ENCODE results near the gene SOWAHA.

The SOWAHA gene

DNA sequence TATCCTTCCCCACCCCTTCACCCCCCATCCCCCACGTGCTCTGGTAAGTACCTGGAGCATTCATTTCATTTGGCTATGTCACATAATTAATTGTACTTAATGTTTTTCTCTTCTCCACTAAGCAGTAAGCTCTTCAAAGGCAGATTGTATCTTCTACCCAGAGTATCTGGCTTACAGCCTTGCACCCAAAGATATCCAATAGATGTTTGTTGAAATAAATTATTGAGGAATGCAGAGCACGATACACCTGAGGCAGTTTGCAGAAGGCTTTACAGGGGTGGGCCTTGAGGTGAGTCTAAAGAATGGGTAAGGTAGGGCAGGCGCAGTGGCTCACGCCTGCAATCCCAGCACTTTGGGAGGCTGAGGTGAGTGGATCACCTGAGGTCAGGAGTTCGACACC is 2.5 kb upstream of the SOWAHA start:
- DNase-seq = no peak

DNA sequence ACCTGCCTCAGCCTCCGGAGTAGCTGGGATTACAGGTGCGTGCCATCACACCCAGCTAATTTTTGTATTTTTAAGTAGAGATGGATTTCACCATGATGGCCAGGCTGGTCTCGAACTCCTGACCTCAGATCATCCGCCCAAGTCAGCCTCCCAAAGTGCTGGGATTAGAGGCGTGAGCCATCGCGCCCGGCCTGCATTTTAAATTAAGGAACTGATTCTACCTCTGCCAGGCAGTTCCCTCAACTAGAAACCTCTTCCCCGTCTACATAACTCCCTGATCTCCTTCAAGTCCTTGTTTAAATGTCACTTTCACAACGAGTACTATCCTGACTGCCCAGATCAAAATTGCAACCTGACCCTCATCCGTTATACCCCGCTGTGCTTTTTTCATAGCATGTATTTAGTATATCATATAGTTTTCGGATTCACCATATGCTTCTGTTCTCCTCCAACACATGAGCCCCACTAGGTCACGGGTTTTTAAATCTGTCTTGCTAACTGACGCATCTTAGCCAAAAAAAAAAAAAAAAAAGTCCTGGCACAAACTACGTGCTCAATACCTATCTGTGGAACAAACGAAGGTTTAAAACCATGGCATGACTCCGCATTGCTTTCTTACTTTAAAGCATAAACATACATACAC is 858 bp upstream of the SOWAHA start:
- DNase-seq = no peak

DNA sequence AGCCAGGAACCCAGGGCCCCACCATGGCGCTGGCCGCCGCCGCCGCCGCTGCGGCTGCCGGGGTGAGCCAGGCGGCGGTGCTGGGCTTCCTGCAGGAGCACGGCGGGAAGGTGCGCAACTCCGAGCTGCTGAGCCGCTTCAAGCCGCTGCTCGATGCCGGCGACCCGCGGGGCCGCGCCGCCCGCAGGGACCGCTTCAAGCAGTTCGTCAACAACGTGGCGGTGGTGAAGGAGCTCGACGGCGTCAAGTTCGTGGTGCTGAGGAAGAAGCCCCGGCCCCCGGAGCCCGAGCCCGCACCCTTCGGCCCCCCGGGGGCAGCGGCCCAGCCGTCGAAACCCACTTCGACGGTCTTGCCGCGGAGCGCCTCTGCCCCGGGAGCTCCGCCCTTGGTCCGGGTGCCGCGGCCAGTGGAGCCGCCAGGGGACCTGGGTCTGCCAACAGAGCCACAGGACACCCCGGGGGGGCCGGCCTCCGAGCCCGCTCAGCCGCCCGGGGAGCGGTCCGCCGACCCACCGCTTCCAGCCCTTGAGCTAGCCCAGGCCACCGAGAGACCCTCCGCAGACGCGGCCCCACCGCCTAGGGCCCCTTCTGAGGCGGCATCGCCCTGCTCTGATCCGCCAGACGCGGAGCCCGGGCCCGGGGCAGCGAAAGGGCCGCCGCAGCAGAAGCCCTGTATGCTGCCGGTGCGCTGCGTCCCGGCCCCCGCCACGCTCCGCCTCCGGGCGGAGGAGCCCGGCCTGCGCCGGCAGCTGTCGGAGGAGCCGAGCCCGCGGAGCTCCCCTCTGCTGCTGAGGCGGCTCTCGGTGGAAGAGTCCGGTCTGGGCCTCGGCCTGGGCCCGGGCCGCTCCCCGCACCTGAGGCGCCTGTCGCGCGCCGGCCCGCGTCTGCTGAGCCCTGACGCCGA is 749 bp downstream of the SOWAHA start:
- peak; percentile 29 for DNase-seq

DNA sequence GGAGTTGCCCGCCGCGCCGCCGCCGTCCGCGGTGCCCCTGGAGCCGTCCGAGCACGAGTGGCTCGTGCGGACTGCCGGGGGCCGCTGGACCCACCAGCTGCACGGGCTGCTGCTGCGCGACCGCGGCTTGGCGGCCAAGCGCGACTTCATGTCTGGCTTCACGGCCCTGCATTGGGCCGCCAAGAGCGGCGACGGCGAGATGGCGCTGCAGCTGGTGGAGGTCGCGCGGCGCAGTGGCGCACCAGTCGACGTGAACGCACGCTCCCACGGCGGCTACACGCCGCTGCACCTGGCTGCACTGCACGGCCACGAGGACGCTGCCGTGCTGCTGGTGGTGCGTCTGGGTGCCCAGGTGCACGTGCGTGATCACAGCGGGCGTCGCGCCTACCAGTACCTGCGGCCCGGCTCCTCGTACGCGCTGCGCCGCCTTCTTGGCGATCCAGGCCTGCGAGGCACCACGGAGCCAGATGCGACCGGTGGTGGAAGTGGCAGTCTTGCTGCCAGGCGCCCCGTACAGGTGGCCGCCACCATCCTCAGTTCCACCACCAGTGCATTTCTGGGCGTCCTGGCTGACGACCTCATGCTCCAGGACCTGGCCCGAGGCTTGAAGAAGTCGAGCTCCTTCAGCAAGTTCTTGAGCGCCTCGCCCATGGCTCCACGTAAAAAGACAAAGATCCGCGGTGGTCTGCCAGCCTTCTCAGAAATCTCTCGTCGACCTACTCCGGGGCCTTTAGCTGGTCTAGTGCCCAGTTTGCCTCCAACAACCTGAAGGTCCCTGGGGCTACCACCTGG is 1.6 kb downstream of the SOWAHA start:
- no peak for DNase-seq

DNA sequence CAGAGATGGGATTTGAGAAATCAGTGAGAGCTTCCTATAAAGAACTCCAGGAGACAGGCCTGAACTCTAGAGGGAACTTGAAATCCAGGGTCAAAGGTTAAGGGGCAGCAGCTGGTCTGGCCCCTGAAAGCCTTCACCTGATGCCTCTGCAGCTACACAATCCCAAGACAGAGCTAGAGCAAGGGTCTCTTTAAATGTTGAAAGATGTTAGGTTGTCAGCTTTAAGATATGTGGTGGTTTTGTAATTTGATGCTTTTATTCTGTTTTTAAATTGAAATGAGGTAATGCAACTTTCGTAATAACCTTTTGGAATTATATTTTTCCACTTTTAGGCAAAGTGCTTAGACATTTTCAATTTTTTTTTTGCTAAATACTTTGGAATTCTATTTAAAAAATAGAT is 2.4 kb downstream of the SOWAHA start:
- no peak for DNase-seq

DNA sequence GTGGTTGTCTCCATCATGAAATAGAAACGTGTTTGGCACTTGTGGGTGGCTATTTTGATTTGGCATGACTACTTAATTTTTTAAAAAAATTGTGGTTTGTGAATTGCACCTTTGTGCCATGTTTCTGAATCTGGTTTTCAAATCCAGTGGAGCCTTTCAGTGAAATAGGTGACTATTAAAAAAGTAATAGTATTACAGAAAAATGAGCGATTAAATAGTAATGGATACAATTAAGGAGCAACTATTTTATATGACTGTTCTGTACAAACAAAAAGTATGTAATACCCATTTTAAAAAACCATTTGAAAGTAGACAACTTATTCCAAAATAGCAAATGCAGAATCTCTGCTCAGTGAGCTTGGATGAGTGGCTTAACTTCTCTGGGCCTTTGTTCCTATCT is 3.0 kb downstream of the SOWAHA start:
- DNase-seq = no peak

DNA sequence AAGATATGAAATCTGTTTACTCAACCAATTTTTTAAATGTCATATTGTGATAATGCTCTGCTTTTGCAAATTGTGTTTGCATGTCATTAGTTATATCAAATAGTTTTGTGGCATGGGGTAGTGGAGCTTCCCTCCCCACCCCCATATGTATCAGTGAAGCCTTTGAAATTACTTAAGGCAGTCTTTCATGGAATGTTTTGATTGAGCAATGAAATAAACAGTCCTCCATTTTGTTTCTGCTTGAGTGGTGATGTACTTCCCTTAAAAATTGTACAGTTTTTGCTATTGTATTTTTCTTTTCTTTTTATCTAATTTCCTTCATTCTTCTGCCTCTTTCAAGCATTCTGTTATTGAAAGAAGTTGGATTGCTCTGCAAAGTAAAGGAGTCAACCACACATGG is 3.5 kb downstream of the SOWAHA start:
- no peak for DNase-seq

DNA sequence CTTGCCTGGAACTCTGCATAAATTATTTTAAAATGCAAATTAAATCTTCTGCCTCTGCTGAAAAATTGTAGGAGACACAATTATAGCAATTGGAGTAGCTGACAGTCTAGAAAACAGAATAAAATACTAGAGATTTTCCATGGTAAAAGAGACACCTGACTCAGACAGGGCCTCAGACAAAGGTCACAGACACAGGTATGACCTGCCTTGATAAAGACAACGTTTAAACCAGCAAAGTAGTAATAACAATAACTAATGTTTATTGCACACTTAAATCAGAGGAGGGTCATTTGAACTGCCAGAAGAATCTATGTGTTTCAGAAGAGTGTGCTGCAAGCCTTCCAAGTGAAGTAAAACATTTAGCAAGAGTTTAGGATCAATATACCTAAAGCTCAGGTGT is 3.9 kb downstream of the SOWAHA start:
- no peak for DNase-seq

DNA sequence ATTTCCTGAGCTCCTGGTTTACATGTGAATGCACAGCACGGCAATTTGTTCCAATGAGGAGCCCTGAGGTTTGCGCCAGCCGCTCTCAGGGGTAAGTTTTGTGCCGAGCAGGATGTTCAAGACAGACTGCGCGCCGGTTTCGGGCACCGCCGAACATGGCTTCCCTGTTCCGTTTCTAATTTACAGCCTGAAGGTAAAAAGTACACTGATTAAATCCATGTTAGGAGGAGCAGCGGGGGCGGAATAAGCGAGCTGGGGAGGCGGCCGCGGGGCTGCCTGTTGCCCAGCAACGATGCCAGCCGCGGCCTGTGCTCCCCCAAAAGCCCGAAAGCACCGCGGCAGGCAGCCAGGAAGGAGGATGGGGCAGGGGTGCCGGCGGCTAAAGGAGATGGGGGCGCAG is 6.4 kb downstream of the SOWAHA start:
- no peak for DNase-seq

DNA sequence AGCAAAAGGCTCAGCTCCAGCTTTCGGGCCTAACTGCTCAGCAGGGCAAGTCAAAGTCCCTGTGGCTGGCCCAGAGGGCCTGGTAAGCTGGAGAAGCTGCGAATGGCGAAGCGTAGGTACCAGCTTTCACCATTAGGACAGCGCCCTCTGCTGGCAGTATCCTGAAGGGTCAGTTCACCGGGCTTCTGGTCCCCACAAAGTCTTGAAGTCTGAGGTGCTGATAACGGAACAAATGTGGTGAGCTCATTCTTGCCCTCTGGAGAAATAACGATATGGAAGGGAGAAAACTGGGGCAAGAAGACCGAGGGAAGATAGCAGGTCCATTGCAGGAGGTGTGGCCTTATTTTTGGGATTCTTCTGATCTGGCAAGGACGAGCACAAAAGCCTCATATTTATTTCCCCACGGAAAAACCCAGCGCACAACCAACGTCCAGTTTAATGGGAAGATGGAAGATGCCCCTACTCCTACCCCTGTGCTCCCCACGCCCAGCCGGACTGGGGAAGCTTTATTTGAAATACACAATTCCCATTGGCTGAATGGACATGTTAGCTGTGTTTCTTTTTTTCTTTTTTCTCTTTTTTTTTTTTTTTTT is 7.2 kb downstream of the SOWAHA start:
- DNase-seq = peak; percentile 92

DNA sequence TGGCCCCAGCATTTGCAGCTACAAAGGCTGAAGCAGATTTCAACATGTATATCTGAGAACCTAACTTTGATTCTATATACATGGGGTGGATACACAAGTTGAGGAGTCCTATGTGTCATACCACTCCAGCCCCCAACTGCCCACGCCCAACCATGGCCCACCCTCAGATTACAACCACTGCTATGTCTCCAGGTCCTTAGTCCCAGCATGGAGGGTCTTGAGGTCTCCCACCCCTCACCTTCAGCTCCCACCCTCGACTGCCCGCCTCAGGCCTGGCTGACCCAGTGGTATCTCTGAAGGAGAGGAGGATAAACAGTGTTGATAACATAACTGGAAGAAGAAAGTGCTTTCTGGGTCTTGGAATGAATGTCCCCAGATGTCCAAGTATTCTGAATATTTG is 8.2 kb downstream of the SOWAHA start:
- DNase-seq = no peak

DNA sequence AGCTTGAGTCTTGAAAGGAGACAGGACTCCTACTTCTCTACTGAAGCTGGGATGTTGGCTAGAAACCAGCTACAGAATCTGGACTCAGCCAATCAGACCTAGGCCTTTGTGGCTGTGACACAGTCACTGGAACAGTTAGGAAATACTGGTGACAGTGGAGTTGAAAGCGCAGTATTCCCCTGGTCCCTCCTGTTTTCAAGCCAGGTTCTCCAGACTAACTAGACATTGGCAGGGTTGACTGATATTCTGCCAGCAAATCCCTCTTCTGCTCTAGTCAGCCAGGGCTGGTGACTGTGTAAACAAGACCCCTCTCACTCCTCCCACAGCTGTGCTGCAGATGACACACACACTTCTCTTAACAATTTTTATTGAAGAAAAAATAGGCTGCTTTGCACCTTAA is 8.7 kb downstream of the SOWAHA start:
- no peak for DNase-seq

DNA sequence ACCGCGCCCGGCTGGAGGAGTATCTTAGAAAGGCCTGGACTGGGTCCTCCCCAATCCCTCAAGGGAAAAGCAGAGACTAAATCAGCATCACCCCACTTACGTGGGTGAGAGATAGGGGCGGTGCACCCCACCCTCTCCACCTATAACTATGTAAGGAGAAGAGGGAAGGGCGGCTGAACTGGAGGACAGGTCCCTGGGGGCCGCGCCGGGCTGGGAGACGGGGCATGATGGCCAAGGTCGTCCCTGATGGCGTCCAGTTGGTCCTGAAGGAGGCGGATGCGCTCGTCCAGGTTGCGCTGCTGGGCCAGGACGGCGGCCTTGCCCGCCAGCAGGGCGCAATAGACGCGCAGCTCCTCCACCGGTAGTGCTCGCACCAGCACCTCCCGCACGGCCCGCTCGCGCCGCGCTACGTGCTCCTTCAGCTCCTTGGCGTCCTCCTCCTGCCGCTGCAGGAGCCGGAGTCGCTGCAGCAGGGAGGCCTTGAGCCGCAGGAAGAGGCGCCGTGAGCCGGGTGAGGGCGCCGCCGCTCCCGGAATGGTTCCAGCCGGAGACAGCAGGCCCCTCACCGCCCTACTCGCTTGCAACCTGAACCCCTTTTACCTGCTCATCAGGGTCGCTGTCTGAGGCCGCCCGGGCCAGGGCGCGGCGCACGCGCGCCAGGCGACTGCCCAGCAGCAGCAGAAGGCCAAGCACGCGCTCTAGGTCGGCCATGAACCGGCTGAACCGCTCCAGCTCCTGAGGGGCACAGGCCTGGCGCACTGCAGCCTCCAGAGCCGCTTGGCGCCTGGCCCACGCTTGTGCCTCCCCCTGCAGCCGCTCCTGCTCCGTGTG is 9.8 kb downstream of the SOWAHA start:
- DNase-seq = no peak

DNA sequence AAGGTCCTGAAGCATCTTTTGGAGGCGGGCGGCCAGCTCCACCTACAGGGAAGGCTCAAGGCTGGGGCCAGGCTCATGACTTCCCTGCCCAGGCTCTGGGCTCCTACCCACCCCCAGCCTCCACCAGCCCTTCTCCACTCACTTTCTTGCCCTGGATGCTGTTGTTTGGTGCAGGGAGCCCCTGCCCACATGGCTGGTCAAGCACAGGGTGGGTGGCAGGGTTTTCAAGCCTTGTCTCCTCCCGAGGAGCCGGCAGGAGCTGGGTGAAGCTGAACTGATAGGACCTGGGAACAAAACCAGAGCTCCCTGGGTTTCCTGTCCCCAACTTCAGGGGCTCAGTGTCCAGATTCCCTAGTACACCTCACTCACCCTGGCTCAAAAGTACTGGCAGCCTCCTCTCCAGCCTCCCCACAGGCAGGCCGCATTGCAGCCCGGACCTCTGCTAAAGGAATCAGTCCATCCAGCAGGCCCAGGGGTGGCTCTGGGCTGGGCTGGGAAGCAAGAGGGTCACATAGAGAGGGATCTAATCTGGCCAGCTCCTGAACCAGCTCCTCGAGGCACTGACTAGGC is 10.5 kb downstream of the SOWAHA start:
- DNase-seq = no peak

DNA sequence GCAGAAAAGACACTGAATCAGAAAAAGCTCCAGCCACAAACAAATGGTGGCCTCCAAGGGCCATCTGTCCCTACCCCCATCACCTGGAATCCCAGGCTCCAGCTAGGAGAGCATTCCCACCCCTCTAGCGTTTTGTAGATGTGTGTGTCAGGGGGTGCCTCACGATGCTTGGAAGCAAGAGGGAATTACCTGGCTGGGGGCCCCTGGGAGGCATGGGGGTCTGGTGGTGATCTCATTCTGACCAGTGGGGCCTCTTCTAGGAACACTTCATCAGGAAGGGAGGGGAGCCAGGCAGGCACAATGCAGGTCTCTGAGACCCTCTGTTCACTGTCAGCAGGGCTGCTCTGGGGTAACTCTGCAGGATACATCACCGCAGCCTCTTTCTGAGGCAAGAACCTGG is 11.3 kb downstream of the SOWAHA start:
- no peak for DNase-seq

DNA sequence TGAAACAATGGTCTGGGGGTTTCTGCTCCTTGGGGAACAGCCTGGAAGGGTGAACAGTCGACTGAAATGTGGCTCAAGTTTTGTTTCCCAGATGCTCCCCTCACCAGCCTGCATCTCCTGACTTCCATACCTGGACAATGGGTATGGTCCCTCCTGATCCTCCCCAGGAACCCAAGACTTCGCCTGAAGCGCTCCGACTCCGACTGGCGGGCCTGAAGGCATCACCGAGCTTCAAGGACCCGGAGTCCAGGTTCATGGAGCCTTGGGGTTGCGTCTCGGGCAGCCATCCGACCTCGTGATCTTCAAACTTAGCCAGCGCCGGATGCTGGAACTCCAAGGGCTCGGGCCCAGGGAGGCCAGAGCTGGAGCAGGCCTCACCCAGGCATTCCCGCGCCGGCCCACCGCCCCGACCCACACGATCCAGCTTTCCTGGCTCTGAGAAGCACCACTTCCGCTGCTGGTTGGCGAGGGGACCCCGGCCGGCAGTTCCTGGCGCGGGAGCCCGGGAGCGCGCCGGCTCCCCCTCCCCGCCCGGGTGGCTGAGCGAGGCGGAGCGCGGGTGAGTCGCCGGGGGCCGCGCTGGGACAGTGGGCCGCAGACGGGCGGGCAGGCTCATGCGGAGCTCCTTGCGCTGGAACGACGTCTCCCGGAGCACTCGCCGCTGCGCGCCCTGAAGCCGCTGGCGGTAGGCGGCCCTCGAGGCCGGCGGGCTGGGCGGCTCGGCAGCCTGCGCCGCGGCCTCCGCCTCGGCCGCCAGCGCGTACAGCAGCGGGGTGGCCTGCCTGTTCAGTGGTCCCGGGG is 12.1 kb downstream of the SOWAHA start:
- no peak for DNase-seq

DNA sequence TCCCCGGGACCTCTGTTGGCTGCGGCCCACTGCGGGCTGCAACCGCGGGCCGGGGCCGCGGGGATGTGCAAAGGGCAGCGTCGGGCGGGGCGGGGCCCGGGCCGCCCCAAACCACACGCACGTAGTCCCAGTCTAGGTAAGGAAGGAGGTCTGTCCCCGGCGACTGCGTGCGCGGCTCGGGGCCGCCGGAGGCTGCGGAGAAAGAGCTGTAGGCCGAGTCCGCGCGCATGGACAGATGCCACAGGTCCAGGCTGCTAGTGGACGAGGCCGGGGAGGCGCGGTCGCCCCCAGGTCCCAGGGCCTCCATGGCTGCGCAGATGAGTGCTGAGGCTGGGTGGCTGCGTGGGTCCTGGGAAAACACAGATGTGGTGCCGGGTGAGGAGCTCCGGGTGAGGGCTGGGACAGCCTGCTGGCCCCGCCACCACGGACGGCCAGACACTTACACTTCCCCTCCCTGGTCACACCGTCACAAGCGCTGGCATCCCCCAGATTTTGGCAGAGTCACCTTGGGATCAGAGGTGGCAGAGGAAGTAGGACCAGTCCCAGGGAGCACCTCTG is 12.8 kb downstream of the SOWAHA start:
- DNase-seq = no peak

DNA sequence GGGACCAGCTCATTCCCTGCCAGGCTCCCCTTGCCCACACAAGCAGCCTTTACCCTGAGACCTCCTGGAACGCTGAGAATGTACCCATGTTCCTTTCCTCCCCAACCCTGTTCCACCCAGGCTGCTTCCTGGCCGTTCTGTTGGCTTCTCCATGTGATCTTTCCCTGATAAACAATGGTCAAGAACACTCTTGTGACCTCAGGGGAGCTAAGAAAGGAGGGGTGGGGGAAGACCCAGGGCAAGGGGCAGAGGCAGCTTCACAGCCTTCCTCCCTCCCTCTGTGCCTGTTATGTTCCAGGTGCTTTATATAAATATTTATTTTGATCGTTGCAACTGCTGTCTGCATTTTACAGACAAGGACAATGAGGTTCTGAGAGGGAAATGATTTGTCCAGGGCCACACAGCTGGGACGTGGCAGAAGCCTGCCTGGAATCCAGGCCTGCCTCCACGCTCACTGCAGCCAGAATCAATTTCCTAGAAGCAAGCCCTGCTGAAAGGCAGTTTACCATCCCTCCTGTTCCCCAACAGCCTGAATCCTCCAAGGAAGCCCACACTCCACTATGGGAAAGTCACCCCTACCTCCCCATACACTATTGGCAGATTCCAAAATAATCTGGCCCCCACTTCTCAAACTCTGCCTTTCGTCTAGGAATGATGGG is 13.5 kb downstream of the SOWAHA start:
- DNase-seq = no peak

DNA sequence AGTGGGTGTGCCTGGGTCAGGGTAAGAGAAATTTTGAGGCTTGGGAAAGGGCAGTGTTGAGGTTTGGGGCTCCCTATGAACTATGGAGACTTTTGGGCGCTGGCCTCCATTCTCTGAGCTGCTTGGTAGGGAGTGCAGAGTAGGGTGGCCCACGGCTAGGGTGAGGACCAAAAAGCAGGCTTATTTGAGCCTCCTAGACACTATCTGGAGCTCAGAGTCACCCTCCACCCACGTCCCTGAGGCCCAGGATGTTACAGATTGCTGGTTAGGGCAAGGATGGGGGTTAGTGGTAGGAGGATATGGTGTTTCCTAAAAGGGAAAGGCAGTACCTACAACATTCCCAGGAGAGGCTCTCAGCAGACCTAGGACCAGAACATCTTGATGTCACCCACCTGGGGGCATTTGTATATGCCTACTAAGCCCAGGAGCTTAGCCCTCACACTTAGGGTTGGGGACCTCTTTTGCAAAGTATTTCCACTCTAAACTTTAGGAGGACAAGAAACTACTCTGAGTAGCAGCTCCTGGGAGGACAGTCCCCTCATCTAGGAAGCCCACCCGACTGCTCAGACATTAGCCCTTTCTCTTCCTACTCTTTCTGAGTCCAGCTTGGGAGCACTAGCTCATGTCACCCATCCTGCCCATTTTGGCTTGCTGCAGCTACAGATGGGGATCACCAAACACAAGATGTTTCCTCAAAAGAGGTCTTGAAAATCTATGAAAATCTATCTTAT is 15.0 kb downstream of the SOWAHA start:
- no peak for DNase-seq

All from activated CD4-positive, alpha-beta T cell treated with anti-CD3 and anti-CD28 coated beads, Interleukin-2, amount 50 U/mL, for 1 hour (primary cell).